Middle frontal gyrus (tissue), 1 donor: ENCODE results near the gene SNTG2.
"Not testable (repeated sequence)": the region's sequence is repeated elsewhere in the genome, so short reads cannot be mapped to it uniquely, and the experiment has no call there.

ENCODE experiments used
- DNase-seq: peaks from one replicate; pipeline ENCODE4 v3.0.0-alpha.2; 2015; ENCODE audit warnings: low spot score; ENCODE audit errors: extremely low spot score

SNTG2 gene

DNA sequence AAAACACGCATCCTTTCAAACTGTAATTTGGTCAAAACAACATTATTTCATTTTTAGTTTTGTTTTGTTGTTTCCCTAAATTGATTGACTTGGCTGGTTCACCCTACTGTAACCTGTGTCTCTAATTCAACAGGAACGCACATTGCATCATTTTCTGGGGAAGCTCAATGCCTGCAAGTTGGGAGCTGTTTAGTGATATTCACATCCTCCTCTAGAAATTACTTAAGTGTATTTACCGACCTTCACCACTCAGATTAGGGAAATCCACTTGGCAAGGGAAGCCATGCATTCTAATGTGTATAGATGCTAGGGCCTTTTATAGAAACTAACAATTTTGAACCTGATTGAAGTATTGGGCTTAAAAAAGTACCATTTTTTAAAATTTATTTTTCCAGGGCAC is 455.3 kb downstream of the SNTG2 start:
- no peak for DNase-seq

DNA sequence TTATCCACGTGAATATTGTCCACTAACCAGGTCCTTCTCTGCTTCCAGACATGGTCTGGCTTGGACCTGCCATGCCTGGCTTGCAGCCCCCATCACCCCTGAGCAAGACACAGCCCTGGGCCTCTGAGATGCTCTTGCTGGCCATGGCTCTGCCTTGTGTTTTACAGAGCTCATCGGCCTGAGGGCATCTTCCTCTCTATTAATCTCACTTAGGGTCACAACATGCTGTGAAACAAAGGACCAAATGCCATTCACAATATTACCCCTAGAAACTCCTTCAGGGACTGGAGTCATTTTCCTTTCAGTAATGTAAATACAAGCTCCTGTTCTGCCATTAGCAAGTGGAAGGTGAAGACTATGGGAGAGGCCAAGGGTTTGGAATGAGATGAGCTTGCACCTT is 455.8 kb downstream of the SNTG2 start:
- DNase-seq, result no peak

GRCh38 chr2:1407950-1408675 is 457.5 kb downstream of the SNTG2 start:
- no peak for DNase-seq

GRCh38 chr2:1413156-1413710 is 462.6 kb downstream of the SNTG2 start, which contains the start of gene TPO:
Gene TPO, plus strand, starts transcription at chr2:1413463. Its CDS starts 946 bp downstream, at chr2:1414409.
- DNase-seq, result no peak

DNA sequence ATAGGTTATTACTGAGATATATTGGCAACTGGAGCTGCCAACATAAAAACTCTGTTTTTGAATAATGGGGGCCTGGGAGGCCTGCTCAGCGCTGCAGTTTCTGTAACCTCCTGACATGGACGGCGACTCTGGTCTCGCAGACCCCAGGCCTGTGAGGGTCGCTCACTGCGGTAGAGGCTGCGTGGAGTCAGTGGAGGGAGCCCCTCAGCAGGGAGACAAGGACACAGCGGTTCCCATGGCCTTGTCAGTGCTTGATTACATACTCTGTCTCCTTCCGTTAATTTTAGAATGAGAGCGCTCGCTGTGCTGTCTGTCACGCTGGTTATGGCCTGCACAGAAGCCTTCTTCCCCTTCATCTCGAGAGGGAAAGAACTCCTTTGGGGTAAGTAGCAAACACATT is 463.5 kb downstream of the SNTG2 start:
- no peak for DNase-seq

- DNase-seq, result not testable (repeated sequence)
Measured at GRCh38 chr2:1414901-1415300, 464.3 kb downstream of the SNTG2 start.

- DNase-seq, result no peak
Measured at GRCh38 chr2:1415501-1415900, 464.9 kb downstream of the SNTG2 start.
